Neutrophil (primary cell): ENCODE data around the gene MEN1.

Experiments used
- H3K27ac ChIP-seq: fragments of 200-600 bp; sonication (generic); 2 replicates; pipeline ENCODE4 v1.5.1; 2016; ENCODE audit warnings: mild to moderate bottlenecking, moderate library complexity
- H3K27me3 ChIP-seq: fragments of 200-600 bp; sonication (generic); 2 replicates; pipeline ENCODE4 v1.6.0; 2016; ENCODE audit warnings: mild to moderate bottlenecking
- H3K36me3 ChIP-seq: fragments of 200-600 bp; sonication (generic); 2 replicates; pipeline ENCODE4 v1.5.1; 2017
- H3K4me1 ChIP-seq, 2 experiments: fragments of 200-600 bp in 1 of 2; sonication (generic) in 1 of 2; 1 replicate in 1 of 2; 2 replicates in 1 of 2; pipeline versions ENCODE4 v1.5.1 to v1.6.1; 2013 to 2016; ENCODE audit warnings: low read depth in 1 of 2, low read length in 1 of 2, mild to moderate bottlenecking in 1 of 2, moderate library complexity in 1 of 2; ENCODE audit not compliant: control insufficient read depth in 1 of 2, insufficient read depth in 1 of 2
- H3K4me3 ChIP-seq, 2 experiments: fragments of 200-600 bp in 1 of 2; sonication (generic) in 1 of 2; 1 replicate in 1 of 2; 2 replicates in 1 of 2; pipeline ENCODE4 v1.5.1; 2013 to 2016; ENCODE audit warnings: low read depth in 1 of 2, low read length in 1 of 2, mild to moderate bottlenecking in 1 of 2, moderate library complexity in 1 of 2
- H3K9me3 ChIP-seq: fragments of 200-600 bp; sonication (generic); 2 replicates; pipeline ENCODE4 v1.5.1; 2016
- TF ChIP-seq, protein P1 (sequence below): fragments of 200-600 bp; sonication (generic); IDR thresholded peaks from 2 replicates; pipeline ENCODE4 v1.5.1; 2016; ENCODE audit warnings: antibody characterized with exemption

The MEN1 gene

DNA sequence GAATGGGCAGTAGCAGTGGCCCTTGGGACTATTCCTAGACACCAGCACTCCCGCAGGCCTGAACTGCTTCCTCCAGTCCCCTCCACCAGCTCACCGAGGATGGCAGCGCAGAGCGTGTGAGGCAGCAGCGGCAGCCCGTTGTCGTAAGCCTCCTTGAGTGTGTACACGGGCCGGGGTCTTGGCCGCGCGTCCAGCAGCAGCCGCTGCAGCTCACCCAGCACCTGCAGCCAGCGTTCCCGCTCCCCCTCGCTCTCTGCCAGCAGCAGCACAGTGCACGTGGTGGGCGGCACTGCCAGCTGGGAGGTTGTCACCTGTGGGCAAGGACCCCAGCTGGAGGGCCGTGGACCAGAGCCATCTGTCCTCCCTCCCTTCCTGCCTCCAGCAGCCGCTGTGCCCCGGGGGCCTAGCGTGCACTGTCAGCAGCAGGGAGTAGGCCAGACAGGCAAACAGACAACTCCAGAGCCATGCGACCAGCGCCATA, 21.1 kb upstream of the MEN1 start:
- no peaks in the 10 kb centered on the region for H3K36me3 ChIP-seq
- H3K27me3 ChIP-seq: no peaks in the 10 kb centered on the region
- H3K9me3 ChIP-seq: no peaks in the 10 kb centered on the region
- H3K4me3 ChIP-seq: no peak overlapping the region
- no peak overlapping the region for H3K27ac ChIP-seq
- no peaks in the 10 kb centered on the region for H3K4me1 ChIP-seq
- TF ChIP-seq, protein P1, sequence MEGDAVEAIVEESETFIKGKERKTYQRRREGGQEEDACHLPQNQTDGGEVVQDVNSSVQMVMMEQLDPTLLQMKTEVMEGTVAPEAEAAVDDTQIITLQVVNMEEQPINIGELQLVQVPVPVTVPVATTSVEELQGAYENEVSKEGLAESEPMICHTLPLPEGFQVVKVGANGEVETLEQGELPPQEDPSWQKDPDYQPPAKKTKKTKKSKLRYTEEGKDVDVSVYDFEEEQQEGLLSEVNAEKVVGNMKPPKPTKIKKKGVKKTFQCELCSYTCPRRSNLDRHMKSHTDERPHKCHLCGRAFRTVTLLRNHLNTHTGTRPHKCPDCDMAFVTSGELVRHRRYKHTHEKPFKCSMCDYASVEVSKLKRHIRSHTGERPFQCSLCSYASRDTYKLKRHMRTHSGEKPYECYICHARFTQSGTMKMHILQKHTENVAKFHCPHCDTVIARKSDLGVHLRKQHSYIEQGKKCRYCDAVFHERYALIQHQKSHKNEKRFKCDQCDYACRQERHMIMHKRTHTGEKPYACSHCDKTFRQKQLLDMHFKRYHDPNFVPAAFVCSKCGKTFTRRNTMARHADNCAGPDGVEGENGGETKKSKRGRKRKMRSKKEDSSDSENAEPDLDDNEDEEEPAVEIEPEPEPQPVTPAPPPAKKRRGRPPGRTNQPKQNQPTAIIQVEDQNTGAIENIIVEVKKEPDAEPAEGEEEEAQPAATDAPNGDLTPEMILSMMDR: no peak

DNA sequence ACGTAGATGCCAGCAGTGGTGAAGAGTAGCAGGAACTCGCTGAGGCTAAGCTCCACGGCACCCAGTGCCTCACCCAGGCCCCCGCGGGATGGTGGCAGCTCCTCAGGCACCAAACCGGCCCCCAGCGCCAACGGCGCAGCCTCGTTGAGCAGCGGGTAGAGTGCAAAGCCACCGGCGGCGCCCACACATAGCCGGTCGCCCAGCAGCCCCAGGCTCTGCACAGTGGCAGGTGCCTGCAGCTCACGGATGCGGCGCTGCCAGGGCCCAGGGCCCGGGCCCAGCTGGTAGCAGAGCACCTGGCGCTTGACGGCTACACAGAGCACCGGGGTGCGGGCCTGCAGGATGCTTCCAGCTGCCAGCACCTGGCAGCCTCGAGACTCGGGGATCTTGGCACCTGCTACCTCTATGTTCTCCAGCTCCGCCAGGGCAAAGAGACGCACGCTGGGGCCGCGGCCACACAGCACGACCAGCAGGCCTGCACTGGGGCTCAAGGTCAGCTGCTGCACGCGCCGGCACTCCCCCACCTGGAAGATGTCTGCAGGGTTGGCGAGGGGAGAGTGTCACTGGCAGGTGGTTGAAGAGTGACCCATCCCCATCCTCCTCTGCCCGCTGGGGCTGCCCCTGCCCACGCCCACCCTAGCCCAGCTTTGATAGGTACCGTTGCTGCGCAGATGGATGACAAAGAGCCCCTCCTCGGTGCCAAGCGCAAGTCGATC, 19.3 kb upstream of the MEN1 start:
- no peak overlapping the region for H3K4me3 ChIP-seq
- no peaks in the 10 kb centered on the region for H3K9me3 ChIP-seq
- H3K36me3 ChIP-seq: no peaks in the 10 kb centered on the region
- no peaks in the 10 kb centered on the region for H3K4me1 ChIP-seq
- H3K27ac ChIP-seq: no peak overlapping the region
- TF ChIP-seq, protein P1: no peak
- H3K27me3 ChIP-seq: no peaks in the 10 kb centered on the region

DNA sequence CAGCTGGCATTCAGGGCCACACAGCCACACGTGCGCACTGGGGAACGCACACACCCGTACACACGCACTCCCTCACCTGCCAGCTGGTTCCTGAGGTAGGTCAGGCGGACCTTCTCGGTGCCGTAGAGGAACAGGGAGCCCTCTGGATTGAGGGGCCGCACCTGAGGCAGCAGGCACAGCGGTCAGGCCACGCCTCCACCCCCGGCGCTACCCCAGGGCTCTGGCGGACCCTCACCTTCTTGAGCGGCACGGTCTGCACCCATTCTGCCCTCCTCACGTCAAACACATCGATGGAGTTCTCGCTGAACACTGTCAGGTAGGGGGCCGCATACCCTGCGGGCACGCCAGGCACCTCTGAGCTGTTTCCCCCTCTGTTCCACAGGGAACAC, 17.1 kb upstream of the MEN1 start:
- no peaks in the 10 kb centered on the region for H3K4me1 ChIP-seq
- H3K27me3 ChIP-seq: no peaks in the 10 kb centered on the region

DNA sequence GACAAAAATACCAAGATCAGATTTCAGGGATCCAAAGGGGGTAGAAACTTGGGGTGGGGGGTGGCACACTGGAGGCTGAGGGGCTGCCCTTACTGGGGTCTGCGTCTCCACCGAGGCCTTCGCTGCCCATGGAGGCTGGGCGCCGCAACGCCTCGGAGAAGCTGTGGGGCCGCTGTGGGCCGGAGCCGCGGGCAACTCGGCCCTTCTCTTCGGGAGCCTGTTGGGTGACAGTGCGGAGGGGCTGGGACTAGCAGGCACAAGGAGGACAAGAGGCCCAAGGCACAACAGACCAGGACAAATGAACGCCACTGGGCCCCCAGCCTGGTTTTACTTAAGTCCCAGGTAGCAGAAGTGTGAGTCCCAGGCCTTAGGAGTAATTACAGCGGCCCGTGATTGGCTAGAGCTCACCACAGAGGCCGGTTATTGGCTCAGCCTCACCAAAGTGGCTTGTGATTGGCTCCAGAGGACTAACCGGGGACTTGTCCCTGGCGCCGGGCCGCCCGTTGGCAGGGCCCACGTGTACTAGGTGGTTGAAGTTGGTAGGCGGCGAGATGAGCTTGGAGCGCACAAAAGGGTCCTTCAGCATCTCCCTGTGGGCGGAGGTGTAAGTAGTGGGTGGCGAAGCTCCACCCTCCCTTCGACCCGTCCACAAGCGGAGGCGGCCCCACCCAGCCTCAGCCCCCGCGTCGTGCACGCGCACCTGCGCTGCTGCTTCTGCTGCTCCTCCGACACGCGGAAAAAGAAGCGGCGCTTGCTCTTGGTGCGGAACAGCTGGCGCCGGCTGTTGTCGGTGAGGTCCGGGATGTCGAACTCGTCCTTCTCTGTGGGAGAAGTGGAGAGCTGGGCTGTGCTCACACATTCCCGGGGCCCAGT, 16.5 kb upstream of the MEN1 start:
- TF ChIP-seq, protein P1: no peak
- Histone ChIP-seq H3K36me3 (no peaks in the 10 kb centered on the region), H3K9me3 (no peaks in the 10 kb centered on the region), H3K27ac (no peak overlapping the region), H3K4me1 (no peaks in the 10 kb centered on the region), H3K4me3 (no peak overlapping the region), H3K27me3 (no peaks in the 10 kb centered on the region)

More for the DNA sequence above, 17.1 kb upstream of the MEN1 start:
- Histone ChIP-seq H3K4me3 (no peak overlapping the region), H3K36me3 (no peaks in the 10 kb centered on the region), H3K27ac (no peak overlapping the region), H3K9me3 (no peaks in the 10 kb centered on the region)
- TF ChIP-seq, protein P1: no peak

DNA sequence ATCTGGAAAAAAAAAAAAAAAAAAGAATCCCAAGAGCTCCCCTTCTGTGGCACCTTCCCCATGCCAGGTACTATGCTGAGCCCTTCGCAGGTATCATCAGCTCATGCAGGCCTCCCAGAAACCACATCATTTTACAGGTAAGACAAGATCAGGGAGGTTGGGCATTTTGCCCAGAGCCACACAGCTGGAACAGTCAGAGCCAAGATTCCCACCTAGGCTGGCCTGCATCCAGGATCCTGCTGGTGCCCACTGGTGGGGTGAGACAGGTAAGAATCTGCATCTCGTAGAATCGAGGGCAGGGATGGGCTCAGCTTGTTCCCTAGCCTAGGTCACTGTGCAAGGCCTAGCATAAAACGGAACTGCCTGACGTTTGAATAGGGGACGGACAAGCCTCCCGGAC, 15.7 kb upstream of the MEN1 start:
- no peaks in the 10 kb centered on the region for H3K27me3 ChIP-seq
- no peaks in the 10 kb centered on the region for H3K4me1 ChIP-seq
- H3K36me3 ChIP-seq: no peaks in the 10 kb centered on the region
- no peak overlapping the region for H3K4me3 ChIP-seq
- H3K27ac ChIP-seq: no peak overlapping the region
- no peaks in the 10 kb centered on the region for H3K9me3 ChIP-seq
- TF ChIP-seq, protein P1: no peak
